SKM-1 treated with dmso at 0.1 percent for 144 hours (cell line): ENCODE measurements around the gene TSC22D3.
"Not testable (repeated sequence)": the region's sequence is repeated elsewhere in the genome, so short reads cannot be mapped to it uniquely, and the experiment has no call there.

Experiments
- DNase-seq: peaks from one replicate; lab custom pipeline; 2025; ENCODE audit not compliant: unreplicated experiment; lab: John Stamatoyannopoulos, UW

Gene TSC22D3

GRCh38 chrX:107712231-107713202, 63.1 kb downstream of the TSC22D3 start:
- DNase-seq = no peak

- no peak for DNase-seq
Observed at GRCh38 chrX:107711521-107712181, 63.9 kb downstream of the TSC22D3 start.

- peak; percentile 90 for DNase-seq
Observed at GRCh38 chrX:107710617-107711391, 64.8 kb downstream of the TSC22D3 start.

GRCh38 chrX:107709266-107709806, 66.3 kb downstream of the TSC22D3 start:
- DNase-seq = no peak

- no peak for DNase-seq
Observed at GRCh38 chrX:107708762-107709161, 66.8 kb downstream of the TSC22D3 start.

GRCh38 chrX:107707866-107708265, 67.7 kb downstream of the TSC22D3 start:
- DNase-seq = no peak

- no peak for DNase-seq
Observed at GRCh38 chrX:107706309-107706708, 69.3 kb downstream of the TSC22D3 start.

GRCh38 chrX:107704587-107704986, 71.0 kb downstream of the TSC22D3 start:
- DNase-seq = no peak

GRCh38 chrX:107704181-107704580, 71.4 kb downstream of the TSC22D3 start:
- DNase-seq = no peak

- peak; percentile 80 for DNase-seq
Observed at GRCh38 chrX:107701493-107702121, 74.0 kb downstream of the TSC22D3 start.

GRCh38 chrX:107700790-107701189, 74.8 kb downstream of the TSC22D3 start:
- DNase-seq = no peak

- no peak for DNase-seq
Observed at GRCh38 chrX:107700317-107700774, 75.2 kb downstream of the TSC22D3 start.

- no peak for DNase-seq
Observed at GRCh38 chrX:107699616-107700015, 76.0 kb downstream of the TSC22D3 start.

- no peak for DNase-seq
Observed at GRCh38 chrX:107691024-107691448, 84.6 kb downstream of the TSC22D3 start.

GRCh38 chrX:107687445-107687844, 88.1 kb downstream of the TSC22D3 start:
- no peak for DNase-seq

- DNase-seq = no peak
Observed at GRCh38 chrX:107686792-107687191, 88.8 kb downstream of the TSC22D3 start.

GRCh38 chrX:107686026-107686425, 89.6 kb downstream of the TSC22D3 start:
- DNase-seq = no peak

- not testable (repeated sequence) for DNase-seq
Observed at GRCh38 chrX:107685586-107685985, 90.0 kb downstream of the TSC22D3 start.

GRCh38 chrX:107684956-107685385, 90.6 kb downstream of the TSC22D3 start:
- peak; percentile 92 for DNase-seq

GRCh38 chrX:107683931-107684330, 91.7 kb downstream of the TSC22D3 start:
- DNase-seq = no peak
